ENCODE measurements around the gene FGD3.
A peak's percentile ranks its signal among the peaks of the same experiment; 100 is the strongest.

Gene FGD3

DNA sequence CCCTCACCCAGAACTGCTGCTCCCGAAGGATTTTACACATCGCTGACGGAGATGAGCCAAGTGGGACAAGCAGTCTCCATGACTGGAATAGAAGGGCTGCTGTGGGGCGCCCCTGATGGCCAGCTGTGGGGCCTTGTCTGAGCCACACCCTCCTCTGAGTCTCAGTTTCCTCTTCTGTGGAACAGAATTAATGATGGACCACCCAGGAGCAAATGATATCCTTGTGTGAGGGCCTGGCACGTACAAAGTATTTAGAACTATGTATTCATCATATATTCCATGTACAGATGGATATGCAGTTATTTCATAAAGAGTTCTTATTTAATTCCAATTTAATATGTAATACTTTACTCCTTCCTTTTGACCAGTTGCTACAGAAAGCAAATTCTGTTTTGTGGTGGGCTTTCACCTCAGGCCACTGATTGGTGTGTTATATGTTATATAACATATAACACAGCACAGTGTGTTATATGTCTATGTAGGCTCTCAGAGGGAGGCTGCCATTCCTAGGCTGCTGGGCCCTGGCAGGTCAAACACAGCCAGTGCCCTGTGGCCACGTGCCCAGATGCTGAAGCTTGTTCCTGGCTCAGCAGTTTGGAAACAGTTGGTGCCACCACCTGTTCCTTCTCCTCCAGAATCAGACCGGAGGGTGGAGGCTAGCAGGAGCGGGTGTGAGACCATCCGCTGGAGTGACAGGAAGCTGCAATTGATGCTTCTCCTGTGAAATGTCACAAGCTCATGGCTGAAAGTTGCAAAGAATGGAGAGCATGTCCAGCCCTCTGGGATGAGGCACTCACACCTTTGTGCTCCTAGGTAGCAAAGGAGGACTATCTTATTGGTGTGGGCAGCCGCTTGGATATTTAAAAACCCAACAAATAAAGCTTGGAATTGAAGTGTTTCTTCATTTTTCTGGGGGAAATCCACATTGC, 4.4 kb upstream of the FGD3 start:
- Histone ChIP-seq H3K36me3 (ENCODE audit: control insufficient read depth in 1 of 2, insufficient read depth in 2 of 2, low read length in 2 of 2) (no peaks in the 10 kb centered on the region), H3K9ac (ENCODE audit: low read depth in 1 of 2, low read length in 2 of 2) (no peak overlapping the region), H3K9me3 (ENCODE audit: control insufficient read depth in 1 of 2, low read length in 2 of 2) (no peaks in the 10 kb centered on the region), H3K27ac (ENCODE audit: low read depth, low read length) (no peak overlapping the region), H3K4me3 (ENCODE audit: low read depth in 1 of 2, low read length in 2 of 2) (no peak overlapping the region), H3K27me3 (ENCODE audit: control insufficient read depth in 1 of 2, insufficient read depth in 2 of 2, low read length in 2 of 2) (peaks cover 12 to 13% of the 10 kb centered on the region in 2 donors), H3K4me1 (ENCODE audit: control insufficient read depth in 1 of 2, insufficient read depth in 2 of 2, low read length in 2 of 2) (peaks cover 0 to 7% of the 10 kb centered on the region in 2 donors)

- H3K36me3 ChIP-seq (ENCODE audit: control insufficient read depth in 1 of 2, insufficient read depth in 2 of 2, low read length in 2 of 2): no peaks in the 10 kb centered on the region
- H3K9me3 ChIP-seq (ENCODE audit: control insufficient read depth in 1 of 2, low read length in 2 of 2): no peaks in the 10 kb centered on the region
- peaks cover 0 to 7% of the 10 kb centered on the region in 2 donors for H3K4me1 ChIP-seq (ENCODE audit: control insufficient read depth in 1 of 2, insufficient read depth in 2 of 2, low read length in 2 of 2)
- H3K9ac ChIP-seq (ENCODE audit: low read depth in 1 of 2, low read length in 2 of 2): no peak overlapping the region
- peaks cover 16 to 28% of the 10 kb centered on the region in 2 donors for H3K27me3 ChIP-seq (ENCODE audit: control insufficient read depth in 1 of 2, insufficient read depth in 2 of 2, low read length in 2 of 2)
- H3K4me3 ChIP-seq (ENCODE audit: low read depth in 1 of 2, low read length in 2 of 2): no peak overlapping the region
- no peak overlapping the region for H3K27ac ChIP-seq (ENCODE audit: low read depth, low read length)
Measured at GRCh38 chr9:92944921-92945320, 2.4 kb upstream of the FGD3 start.

DNA sequence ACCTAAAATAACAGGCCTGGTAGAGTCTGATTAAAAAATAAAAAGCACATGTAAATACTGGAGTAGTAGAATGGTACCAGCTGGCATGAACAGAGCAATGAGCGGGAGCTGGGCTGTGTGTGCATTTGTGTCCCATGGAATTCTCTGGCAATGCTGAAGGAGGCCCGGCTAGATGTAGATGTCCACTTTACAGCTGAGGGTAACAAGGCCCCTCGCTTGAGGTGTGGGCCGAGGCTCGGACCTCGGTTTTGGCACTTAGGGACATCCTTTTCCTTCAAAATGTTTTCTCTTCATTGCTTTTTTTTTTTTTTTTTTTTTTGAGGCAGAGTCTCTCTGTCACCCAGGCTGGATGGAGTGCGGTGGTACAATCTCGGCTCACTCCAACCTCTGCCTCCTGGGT, 1.5 kb upstream of the FGD3 start:
- Histone ChIP-seq H3K27me3 (ENCODE audit: control insufficient read depth in 1 of 2, insufficient read depth in 2 of 2, low read length in 2 of 2) (peaks cover 16 to 28% of the 10 kb centered on the region in 2 donors), H3K4me1 (ENCODE audit: control insufficient read depth in 1 of 2, insufficient read depth in 2 of 2, low read length in 2 of 2) (peaks cover 0 to 7% of the 10 kb centered on the region in 2 donors), H3K36me3 (ENCODE audit: control insufficient read depth in 1 of 2, insufficient read depth in 2 of 2, low read length in 2 of 2) (no peaks in the 10 kb centered on the region), H3K27ac (ENCODE audit: low read depth, low read length) (no peak overlapping the region), H3K4me3 (ENCODE audit: low read depth in 1 of 2, low read length in 2 of 2) (no peak overlapping the region), H3K9me3 (ENCODE audit: control insufficient read depth in 1 of 2, low read length in 2 of 2) (no peaks in the 10 kb centered on the region), H3K9ac (ENCODE audit: low read depth in 1 of 2, low read length in 2 of 2) (no peak overlapping the region)

GRCh38 chr9:92948038-92948534, 763 bp downstream of the FGD3 start:
- Histone ChIP-seq H3K4me3 (ENCODE audit: low read depth in 1 of 2, low read length in 2 of 2) (peak overlapping the region in 1 of 2 donors; percentile 57), H3K27me3 (ENCODE audit: control insufficient read depth in 1 of 2, insufficient read depth in 2 of 2, low read length in 2 of 2) (peaks cover 16 to 32% of the 10 kb centered on the region in 2 donors), H3K9me3 (ENCODE audit: control insufficient read depth in 1 of 2, low read length in 2 of 2) (no peaks in the 10 kb centered on the region), H3K27ac (ENCODE audit: low read depth, low read length) (no peak overlapping the region), H3K36me3 (ENCODE audit: control insufficient read depth in 1 of 2, insufficient read depth in 2 of 2, low read length in 2 of 2) (no peaks in the 10 kb centered on the region), H3K4me1 (ENCODE audit: control insufficient read depth in 1 of 2, insufficient read depth in 2 of 2, low read length in 2 of 2) (peaks cover 4 to 11% of the 10 kb centered on the region in 2 donors), H3K9ac (ENCODE audit: low read depth in 1 of 2, low read length in 2 of 2) (no peak overlapping the region)

DNA sequence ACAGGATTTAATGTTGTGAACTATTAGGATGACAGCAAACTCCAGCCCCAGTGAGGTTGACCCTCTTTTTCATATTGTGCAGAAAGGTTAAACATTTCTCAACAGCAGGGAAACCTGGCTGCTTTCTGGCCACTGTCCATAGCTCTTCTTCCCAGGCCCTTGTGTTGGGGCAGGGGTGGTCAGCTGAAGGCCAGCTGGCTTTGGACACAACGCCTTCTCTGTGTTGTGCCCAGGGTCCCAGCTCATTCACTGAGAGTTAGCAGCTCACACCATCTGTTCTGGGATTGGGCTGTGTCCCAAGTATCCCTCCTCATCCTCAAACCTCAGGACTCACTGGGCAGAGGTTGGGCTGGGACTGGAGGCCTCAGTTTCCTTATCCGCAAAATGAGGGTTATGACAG, 1.3 kb downstream of the FGD3 start:
- Histone ChIP-seq H3K9ac (ENCODE audit: low read depth in 1 of 2, low read length in 2 of 2) (no peak overlapping the region), H3K36me3 (ENCODE audit: control insufficient read depth in 1 of 2, insufficient read depth in 2 of 2, low read length in 2 of 2) (no peaks in the 10 kb centered on the region), H3K27ac (ENCODE audit: low read depth, low read length) (no peak overlapping the region), H3K4me3 (ENCODE audit: low read depth in 1 of 2, low read length in 2 of 2) (no peak overlapping the region), H3K27me3 (ENCODE audit: control insufficient read depth in 1 of 2, insufficient read depth in 2 of 2, low read length in 2 of 2) (peaks cover 16 to 32% of the 10 kb centered on the region in 2 donors), H3K9me3 (ENCODE audit: control insufficient read depth in 1 of 2, low read length in 2 of 2) (no peaks in the 10 kb centered on the region), H3K4me1 (ENCODE audit: control insufficient read depth in 1 of 2, insufficient read depth in 2 of 2, low read length in 2 of 2) (peaks cover 10 to 16% of the 10 kb centered on the region in 2 donors)

- Histone ChIP-seq H3K4me1 (ENCODE audit: control insufficient read depth in 1 of 2, insufficient read depth in 2 of 2, low read length in 2 of 2) (peaks cover 18% of the 10 kb centered on the region in 2 donors), H3K4me3 (ENCODE audit: low read depth in 1 of 2, low read length in 2 of 2) (no peak overlapping the region), H3K36me3 (ENCODE audit: control insufficient read depth in 1 of 2, insufficient read depth in 2 of 2, low read length in 2 of 2) (no peaks in the 10 kb centered on the region), H3K9ac (ENCODE audit: low read depth in 1 of 2, low read length in 2 of 2) (no peak overlapping the region), H3K9me3 (ENCODE audit: control insufficient read depth in 1 of 2, low read length in 2 of 2) (no peaks in the 10 kb centered on the region), H3K27ac (ENCODE audit: low read depth, low read length) (no peak overlapping the region), H3K27me3 (ENCODE audit: control insufficient read depth in 1 of 2, insufficient read depth in 2 of 2, low read length in 2 of 2) (peaks cover 16 to 32% of the 10 kb centered on the region in 2 donors)
Measured at GRCh38 chr9:92949266-92949982, 2.1 kb downstream of the FGD3 start.

DNA sequence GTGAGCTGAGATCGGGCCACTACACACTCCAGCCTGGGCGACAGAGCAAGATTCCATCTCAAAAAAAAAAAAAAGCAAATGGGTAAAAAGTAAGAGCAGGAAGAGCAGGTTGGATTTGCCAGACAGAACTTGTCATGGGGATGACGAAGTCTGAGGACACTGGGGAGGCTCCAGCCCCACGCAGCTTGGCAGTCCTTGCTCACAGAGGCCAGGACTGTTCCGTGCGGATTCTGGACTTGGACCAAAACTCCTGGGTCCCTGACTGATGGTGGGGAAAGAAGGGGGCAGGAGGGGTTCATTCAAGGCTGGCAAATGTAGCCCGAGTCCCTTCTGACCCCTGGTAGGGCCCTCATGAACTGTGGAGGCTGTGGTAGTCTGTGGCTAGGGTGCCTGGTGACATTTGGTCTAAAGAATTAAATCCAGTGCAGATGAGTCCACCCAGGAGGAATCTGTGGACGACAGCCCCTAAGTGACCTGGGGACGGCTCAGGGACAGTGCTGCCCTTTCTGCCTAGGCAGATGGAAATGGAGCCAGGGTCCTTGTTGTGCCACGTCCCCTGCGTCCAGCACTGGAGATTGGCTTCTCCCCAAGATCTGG, 3.1 kb downstream of the FGD3 start:
- Histone ChIP-seq H3K27me3 (ENCODE audit: control insufficient read depth in 1 of 2, insufficient read depth in 2 of 2, low read length in 2 of 2) (peaks cover 16 to 32% of the 10 kb centered on the region in 2 donors), H3K9ac (ENCODE audit: low read depth in 1 of 2, low read length in 2 of 2) (no peak overlapping the region), H3K4me3 (ENCODE audit: low read depth in 1 of 2, low read length in 2 of 2) (no peak overlapping the region), H3K36me3 (ENCODE audit: control insufficient read depth in 1 of 2, insufficient read depth in 2 of 2, low read length in 2 of 2) (no peaks in the 10 kb centered on the region), H3K4me1 (ENCODE audit: control insufficient read depth in 1 of 2, insufficient read depth in 2 of 2, low read length in 2 of 2) (peaks cover 18 to 20% of the 10 kb centered on the region in 2 donors), H3K27ac (ENCODE audit: low read depth, low read length) (no peak overlapping the region), H3K9me3 (ENCODE audit: control insufficient read depth in 1 of 2, low read length in 2 of 2) (no peaks in the 10 kb centered on the region)

GRCh38 chr9:92952906-92953610, 5.7 kb downstream of the FGD3 start:
- H3K36me3 ChIP-seq (ENCODE audit: control insufficient read depth in 1 of 2, insufficient read depth in 2 of 2, low read length in 2 of 2): no peaks in the 10 kb centered on the region
- no peak overlapping the region for H3K27ac ChIP-seq (ENCODE audit: low read depth, low read length)
- H3K27me3 ChIP-seq (ENCODE audit: control insufficient read depth in 1 of 2, insufficient read depth in 2 of 2, low read length in 2 of 2): peaks cover 3 to 18% of the 10 kb centered on the region in 2 donors
- H3K9me3 ChIP-seq (ENCODE audit: control insufficient read depth in 1 of 2, low read length in 2 of 2): no peaks in the 10 kb centered on the region
- no peak overlapping the region for H3K9ac ChIP-seq (ENCODE audit: low read depth in 1 of 2, low read length in 2 of 2)
- H3K4me1 ChIP-seq (ENCODE audit: control insufficient read depth in 1 of 2, insufficient read depth in 2 of 2, low read length in 2 of 2): peaks cover 11 to 20% of the 10 kb centered on the region in 2 donors
- no peak overlapping the region for H3K4me3 ChIP-seq (ENCODE audit: low read depth in 1 of 2, low read length in 2 of 2)

- Histone ChIP-seq H3K9ac (ENCODE audit: low read depth in 1 of 2, low read length in 2 of 2) (no peak overlapping the region), H3K36me3 (ENCODE audit: control insufficient read depth in 1 of 2, insufficient read depth in 2 of 2, low read length in 2 of 2) (no peaks in the 10 kb centered on the region), H3K27me3 (ENCODE audit: control insufficient read depth in 1 of 2, insufficient read depth in 2 of 2, low read length in 2 of 2) (peaks cover 0 to 6% of the 10 kb centered on the region in 2 donors), H3K4me1 (ENCODE audit: control insufficient read depth in 1 of 2, insufficient read depth in 2 of 2, low read length in 2 of 2) (peaks cover 11 to 20% of the 10 kb centered on the region in 2 donors), H3K4me3 (ENCODE audit: low read depth in 1 of 2, low read length in 2 of 2) (peak overlapping the region; percentile 4 to 8), H3K27ac (ENCODE audit: low read depth, low read length) (no peak overlapping the region), H3K9me3 (ENCODE audit: control insufficient read depth in 1 of 2, low read length in 2 of 2) (no peaks in the 10 kb centered on the region)
Measured at GRCh38 chr9:92954049-92954861, 6.9 kb downstream of the FGD3 start.
